Ammon's horn (tissue), 1 donor: Measurements from ENCODE around the gene DHRS11.

ENCODE experiments used
- DNase-seq: peaks from one replicate; pipeline ENCODE4 v3.0.0-alpha.2; 2016; ENCODE audit warnings: low spot score

The DHRS11 gene

DNA sequence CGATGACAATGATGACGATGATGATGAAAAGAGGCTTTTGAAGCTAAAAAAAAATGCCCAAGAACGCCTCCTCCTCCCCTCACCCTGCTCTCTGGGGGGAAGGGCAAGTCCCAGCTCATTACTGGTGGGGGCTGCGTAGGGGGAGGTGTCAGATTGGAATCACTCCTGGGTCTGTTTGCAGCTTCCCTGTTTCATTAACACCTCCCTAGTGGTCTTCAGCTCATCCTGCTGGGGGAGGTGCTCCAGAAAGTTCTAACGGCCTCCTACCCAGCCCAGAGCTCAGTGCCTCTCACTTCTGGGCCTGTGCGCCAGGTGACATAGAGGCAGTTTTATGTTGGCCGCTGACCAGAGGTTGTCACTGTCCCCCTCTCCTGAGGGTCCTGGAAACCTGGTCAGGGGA lies 22.4 kb downstream of the DHRS11 start:
- no peak for DNase-seq

DNA sequence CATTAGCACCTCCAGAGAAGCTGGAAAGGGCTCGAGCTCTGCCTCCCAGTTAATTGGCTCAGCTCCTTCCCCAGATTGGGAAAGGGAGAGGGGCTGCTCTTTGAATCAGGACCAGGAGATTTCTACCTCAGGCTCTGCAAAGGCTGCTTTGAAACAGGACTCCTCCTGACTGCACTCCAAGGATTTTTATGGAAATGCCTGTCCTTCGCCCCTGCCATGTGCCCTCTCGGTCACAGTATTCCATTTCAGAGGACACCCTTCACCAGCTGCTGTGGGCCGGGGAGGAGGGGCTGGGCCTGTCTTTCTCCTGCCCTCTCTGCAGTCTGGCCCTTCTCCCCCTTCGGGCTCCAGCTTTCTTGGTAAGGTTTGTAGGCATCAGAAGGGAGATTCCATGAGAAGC lies 23.3 kb downstream of the DHRS11 start:
- DNase-seq: no peak

DNA sequence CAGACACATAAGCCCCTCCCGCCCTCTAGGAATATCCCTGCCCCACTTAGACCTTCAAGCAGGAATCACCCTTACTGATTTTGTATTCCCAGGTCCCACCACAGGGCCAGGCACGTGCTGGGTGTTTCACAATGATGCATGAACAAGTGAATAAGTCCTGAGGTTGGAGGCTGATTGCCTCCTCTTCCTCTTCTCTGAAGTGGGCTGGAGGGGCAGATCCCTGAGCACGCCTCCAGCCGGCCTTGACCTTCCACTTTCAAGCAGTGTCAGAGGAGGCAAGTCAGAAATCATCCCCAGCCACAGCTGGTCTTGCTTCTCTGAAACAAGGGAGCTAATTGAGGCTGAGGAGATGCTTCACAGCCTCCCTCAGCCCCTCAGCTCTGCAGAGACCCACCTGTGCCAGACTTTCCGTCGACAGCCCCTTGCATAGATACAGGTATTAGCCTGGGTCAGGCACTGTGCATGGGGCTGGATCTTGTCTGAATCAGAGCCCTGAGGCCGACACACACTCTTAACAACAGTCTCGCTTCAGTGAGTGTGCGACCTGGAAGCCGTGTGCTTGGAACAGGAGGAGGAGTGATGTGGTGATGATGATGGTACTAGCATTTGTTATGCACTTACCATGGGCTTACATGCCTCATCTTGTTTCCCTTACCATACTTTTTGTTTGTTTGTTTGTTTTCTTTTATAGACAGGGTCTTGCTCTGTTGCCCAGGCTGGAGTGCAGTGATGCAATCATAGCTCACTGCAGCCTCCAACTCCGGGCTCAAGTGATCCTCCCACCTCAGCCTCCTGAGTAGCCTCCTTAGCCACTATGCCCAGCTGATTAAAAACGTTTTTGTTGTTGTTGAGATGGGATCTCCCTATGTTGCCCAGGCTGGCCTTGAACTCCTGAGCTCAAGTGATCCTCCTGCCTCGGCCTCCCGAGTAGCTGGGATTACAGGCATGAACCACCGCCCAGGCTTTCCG lies 24.7 kb downstream of the DHRS11 start:
- no peak for DNase-seq

GRCh38 chr17:36617773-36618172 lies 26.1 kb downstream of the DHRS11 start:
- DNase-seq: no peak

GRCh38 chr17:36623281-36623680 lies 31.6 kb downstream of the DHRS11 start:
- no peak for DNase-seq

DNA sequence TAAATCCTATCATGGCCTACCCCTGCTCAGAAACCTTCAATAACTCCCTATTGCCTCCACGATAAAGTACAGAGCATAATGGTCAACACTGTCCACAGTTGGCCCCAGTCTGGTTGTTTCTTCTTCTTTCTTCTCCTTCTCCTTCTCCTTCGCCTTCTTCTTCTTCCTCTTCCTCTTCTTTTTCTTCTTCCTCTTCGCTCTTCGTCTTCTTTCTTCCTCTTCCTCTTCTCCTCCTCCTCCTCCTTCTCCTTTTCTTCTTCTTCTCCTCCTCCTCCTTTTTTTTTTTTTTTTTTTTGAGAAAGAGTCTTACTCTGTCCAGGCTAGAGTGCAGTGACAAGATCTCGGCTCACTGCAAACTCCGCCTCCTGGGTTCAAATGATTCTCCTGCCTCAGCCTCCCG lies 33.5 kb downstream of the DHRS11 start:
- DNase-seq: no peak

DNA sequence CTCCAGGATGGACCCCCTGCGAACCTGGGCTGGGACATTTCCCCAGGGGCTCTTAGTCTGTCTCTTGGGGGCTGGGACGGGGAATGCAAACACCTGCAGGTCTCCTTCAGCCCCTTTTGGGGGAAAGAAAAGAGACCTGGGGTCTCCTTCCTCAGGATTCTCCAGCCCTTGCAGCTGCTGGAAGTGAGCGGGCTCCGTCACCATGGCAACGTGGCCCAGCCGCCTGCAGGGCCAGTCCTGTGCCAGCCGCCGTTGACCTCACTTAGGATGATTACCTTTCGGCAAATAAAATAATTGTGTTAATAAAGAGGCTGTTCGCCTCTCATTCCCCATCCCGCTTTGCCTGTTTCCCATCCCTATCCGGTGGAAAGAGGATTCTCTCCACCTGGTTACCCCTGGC lies 35.4 kb downstream of the DHRS11 start:
- no peak for DNase-seq

- no peak for DNase-seq
Measured at GRCh38 chr17:36628576-36628975, 36.9 kb downstream of the DHRS11 start.

GRCh38 chr17:36629252-36629847 lies 37.7 kb downstream of the DHRS11 start:
- DNase-seq: peak; percentile 84

- DNase-seq: no peak
Measured at GRCh38 chr17:36629970-36630502, 38.4 kb downstream of the DHRS11 start.

- no peak for DNase-seq
Measured at GRCh38 chr17:36631022-36631421, 39.3 kb downstream of the DHRS11 start.

GRCh38 chr17:36632916-36633771 lies 41.5 kb downstream of the DHRS11 start:
- DNase-seq: no peak

GRCh38 chr17:36640346-36640745 lies 48.7 kb downstream of the DHRS11 start:
- DNase-seq: no peak

- no peak for DNase-seq
Measured at GRCh38 chr17:36640836-36641235, 49.2 kb downstream of the DHRS11 start.

- DNase-seq: no peak
Measured at GRCh38 chr17:36641331-36641876, 49.7 kb downstream of the DHRS11 start.

DNA sequence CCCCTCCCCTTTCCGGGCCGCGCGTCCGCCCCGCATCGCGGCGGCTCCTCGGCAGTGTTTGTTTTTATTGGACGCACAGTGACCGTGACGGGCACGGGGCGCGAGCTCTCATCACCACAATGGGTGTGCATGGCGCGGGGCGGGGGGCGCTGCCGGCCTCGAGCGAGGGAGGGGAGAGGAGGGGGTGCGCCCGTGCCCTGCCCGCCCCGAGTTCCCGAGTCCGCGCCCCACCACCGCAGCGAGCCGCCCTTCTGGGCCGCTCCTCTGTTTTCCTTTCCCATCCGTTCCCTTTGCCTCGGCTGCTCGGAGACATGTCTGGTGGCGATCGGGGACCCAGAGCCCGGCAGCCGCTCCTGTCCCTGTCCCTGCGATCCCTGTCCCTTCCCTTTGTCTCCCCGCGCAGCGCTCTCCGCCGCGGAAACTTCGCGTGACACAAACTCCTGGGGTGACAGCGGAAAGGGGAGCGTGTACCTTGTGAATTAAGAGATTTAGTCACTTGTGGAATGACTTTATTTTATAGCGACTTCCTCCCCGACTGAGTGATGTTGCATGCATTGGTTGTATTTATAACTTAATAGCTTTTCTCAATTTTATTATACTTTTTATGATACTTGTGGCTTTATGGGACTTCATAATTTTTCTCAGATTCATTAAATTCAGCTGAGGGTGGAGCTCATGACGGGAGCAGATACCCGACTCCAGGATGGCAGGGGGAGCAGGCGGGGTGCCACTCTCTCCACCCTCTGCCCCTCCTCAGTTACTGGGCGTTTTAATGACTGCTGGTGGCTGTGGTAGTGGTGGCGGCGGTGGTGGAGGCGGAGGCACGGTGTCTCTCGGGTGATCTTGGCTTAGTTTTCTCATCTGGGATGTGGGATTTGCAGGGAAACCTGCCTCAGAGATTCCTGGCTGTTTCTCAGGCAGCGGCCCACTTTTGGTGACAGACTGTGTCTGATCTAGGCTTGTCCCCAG lies 50.5 kb downstream of the DHRS11 start:
- no peak for DNase-seq

GRCh38 chr17:36643086-36643685 lies 51.5 kb downstream of the DHRS11 start:
- no peak for DNase-seq

- DNase-seq: no peak
Measured at GRCh38 chr17:36645422-36645821, 53.7 kb downstream of the DHRS11 start.

GRCh38 chr17:36647636-36648035 lies 56.0 kb downstream of the DHRS11 start:
- no peak for DNase-seq

GRCh38 chr17:36650096-36650775 lies 58.6 kb downstream of the DHRS11 start:
- DNase-seq: no peak
